Measurements from ENCODE around the gene XPNPEP2.

The XPNPEP2 gene

GRCh38 chrX:129732857-129733256, 5.9 kb upstream of the XPNPEP2 start:
- Histone ChIP-seq H3K27ac (ENCODE audit: low read depth, low read length) (no peak overlapping the region), H3K79me2 (ENCODE audit: control insufficient read depth, low read length) (no peaks in the 10 kb centered on the region), H3K4me2 (ENCODE audit: low read length) (0 out of 2 replicates have a peak overlapping the region, but pooled peaks have one; percentile 14), H3K4me1 (ENCODE audit: control insufficient read depth, low read length) (peaks cover 15% of the 10 kb centered on the region), H3K4me3 (ENCODE audit: low read length) (no peak overlapping the region), H3F3A (ENCODE audit: control insufficient read depth, insufficient read depth) (no peaks in the 10 kb centered on the region), H3K27me3 (ENCODE audit: control insufficient read depth, low read length) (no peaks in the 10 kb centered on the region), H3K9me3 (ENCODE audit: control insufficient read depth, insufficient read depth, low read length) (no peaks in the 10 kb centered on the region), H3K9me2 (replicated peaks; ENCODE audit: control insufficient read depth, low read length) (no peaks in the 10 kb centered on the region), H4K20me1 (ENCODE audit: control insufficient read depth, insufficient read depth, low read depth, low read length) (no peaks in the 10 kb centered on the region), H3K36me3 (ENCODE audit: control insufficient read depth, low read length) (no peaks in the 10 kb centered on the region)
- TF ChIP-seq EZH2phosphoT487 (IDR thresholded peaks at IDR 0.05; ENCODE audit: borderline replicate concordance, low read length) (no peak), CTCF (IDR thresholded peaks at IDR 0.05; ENCODE audit: low read depth, low read length, poor library complexity, severe bottlenecking) (no peak)

- Histone ChIP-seq H3K27me3 (ENCODE audit: control insufficient read depth, low read length) (no peaks in the 10 kb centered on the region), H3K79me2 (ENCODE audit: control insufficient read depth, low read length) (no peaks in the 10 kb centered on the region), H3K4me3 (ENCODE audit: low read length) (no peak overlapping the region), H4K20me1 (ENCODE audit: control insufficient read depth, insufficient read depth, low read depth, low read length) (no peaks in the 10 kb centered on the region), H3K4me2 (ENCODE audit: low read length) (no peak overlapping the region), H3F3A (ENCODE audit: control insufficient read depth, insufficient read depth) (no peaks in the 10 kb centered on the region), H3K9me3 (ENCODE audit: control insufficient read depth, insufficient read depth, low read length) (no peaks in the 10 kb centered on the region), H3K36me3 (ENCODE audit: control insufficient read depth, low read length) (no peaks in the 10 kb centered on the region), H3K9me2 (replicated peaks; ENCODE audit: control insufficient read depth, low read length) (no peaks in the 10 kb centered on the region), H3K4me1 (ENCODE audit: control insufficient read depth, low read length) (peaks cover 20% of the 10 kb centered on the region), H3K27ac (ENCODE audit: low read depth, low read length) (no peak overlapping the region)
- no peak for TF ChIP-seq CTCF (IDR thresholded peaks at IDR 0.05; ENCODE audit: low read depth, low read length, poor library complexity, severe bottlenecking)
- TF ChIP-seq EZH2phosphoT487 (IDR thresholded peaks at IDR 0.05; ENCODE audit: borderline replicate concordance, low read length), result no peak
Measured at GRCh38 chrX:129733335-129733734, 5.4 kb upstream of the XPNPEP2 start.

GRCh38 chrX:129736491-129736890, 2.3 kb upstream of the XPNPEP2 start:
- H3K9me3 ChIP-seq (ENCODE audit: control insufficient read depth, insufficient read depth, low read length), result no peaks in the 10 kb centered on the region
- H3K9me2 ChIP-seq (replicated peaks; ENCODE audit: control insufficient read depth, low read length), result no peaks in the 10 kb centered on the region
- no peaks in the 10 kb centered on the region for H4K20me1 ChIP-seq (ENCODE audit: control insufficient read depth, insufficient read depth, low read depth, low read length)
- H3K4me3 ChIP-seq (ENCODE audit: low read length), result no peak overlapping the region
- no peaks in the 10 kb centered on the region for H3K79me2 ChIP-seq (ENCODE audit: control insufficient read depth, low read length)
- TF ChIP-seq CTCF (IDR thresholded peaks at IDR 0.05; ENCODE audit: low read depth, low read length, poor library complexity, severe bottlenecking) (no peak), EZH2phosphoT487 (IDR thresholded peaks at IDR 0.05; ENCODE audit: borderline replicate concordance, low read length) (no peak)
- peaks cover 22% of the 10 kb centered on the region for H3K4me1 ChIP-seq (ENCODE audit: control insufficient read depth, low read length)
- no peak overlapping the region for H3K4me2 ChIP-seq (ENCODE audit: low read length)
- no peak overlapping the region for H3K27ac ChIP-seq (ENCODE audit: low read depth, low read length)
- no peaks in the 10 kb centered on the region for H3K36me3 ChIP-seq (ENCODE audit: control insufficient read depth, low read length)
- H3K27me3 ChIP-seq (ENCODE audit: control insufficient read depth, low read length), result no peaks in the 10 kb centered on the region
- no peaks in the 10 kb centered on the region for H3F3A ChIP-seq (ENCODE audit: control insufficient read depth, insufficient read depth)
